GM12878 (cell line): Measurements from ENCODE around the gene DYNC2LI1. TPM values are rescaled to one million over a fixed set of nuclear protein-coding genes. Genes with fewer than 3 reads are reported as not detected.

Source experiments
- ATAC-seq: fragments of 200-7000 bp; cut with Tn5 transposase; 3 replicates; pipeline ENCODE4 v1.9.1; 2020; ENCODE audit warnings: mild to moderate bottlenecking, moderate library complexity
- BruUV-seq: library from RNA; stranded (reverse); fragments of 400-500 nt; replicated peaks from 2 replicates; lab custom pipeline; 2021; lab: Mats Ljungman, UMichigan
- CTCF ChIA-PET: fragments of 300-600 bp; sonication (Branson Sonifier 250); formaldehyde crosslinking; extraction: SDS; loops from one replicate; lab custom pipeline; 2021; ENCODE audit warnings: inconsistent platforms; lab: Yijun Ruan, JAX
- POLR2A ChIA-PET: fragments of 350-600 bp; formaldehyde crosslinking; extraction: SDS; loops from one replicate; lab custom pipeline; 2021; ENCODE audit warnings: inconsistent platforms; lab: Charles Lee
- RAD21 ChIA-PET: fragments of 300-600 bp; sonication (Branson Sonifier 250); formaldehyde crosslinking; loops from one replicate; lab custom pipeline; 2023; ENCODE audit warnings: antibody characterized with exemption; ENCODE audit not compliant: unreplicated experiment; lab: Charles Lee
- SMC1A ChIA-PET: fragments of 300-600 bp; sonication (Branson Sonifier 250); formaldehyde crosslinking; loops from one replicate; lab custom pipeline; 2023; ENCODE audit not compliant: unreplicated experiment, uncharacterized antibody; lab: Charles Lee
- DNase-seq: peaks from one replicate; pipeline ENCODE4 v3.0.0-alpha.2; 2011; ENCODE audit warnings: low read depth, low spot score
- FAIRE-seq: peaks from 3 replicates; lab custom pipeline; 2011; peaks lifted over from hg19 to GRCh38; lab: Jason Lieb, UNC
- H2AFZ ChIP-seq: 2 replicates; pipeline ENCODE4 v1.6.0; 2011; ENCODE audit warnings: low read depth, low read length, control low read depth; ENCODE audit not compliant: control insufficient read depth
- H3K27ac ChIP-seq: 2 replicates; pipeline ENCODE4 v1.5.1; 2011; ENCODE audit warnings: control low read depth; ENCODE audit not compliant: control insufficient read depth, insufficient read depth
- H3K27me3 ChIP-seq, 2 experiments: replicated peaks in 1 of 2; 2 replicates each; pipeline versions ENCODE4 v1.6.0 to v1.6.1; 2011; ENCODE audit warnings: low read length in 1 of 2; ENCODE audit not compliant: control insufficient read depth in 2 of 2, insufficient read depth in 2 of 2
- H3K36me3 ChIP-seq, 2 experiments: 2 replicates each; pipeline ENCODE4 v1.5.1; 2011; ENCODE audit warnings: low read length in 1 of 2; ENCODE audit not compliant: control insufficient read depth in 2 of 2, insufficient read depth in 2 of 2
- H3K4me1 ChIP-seq: 2 replicates; pipeline ENCODE4 v1.6.1; 2011; ENCODE audit warnings: mild to moderate bottlenecking, low read length, moderate library complexity, mixed read lengths; ENCODE audit not compliant: control insufficient read depth, insufficient read depth
- H3K4me2 ChIP-seq: 2 replicates; pipeline ENCODE4 v1.6.0; 2011; ENCODE audit warnings: control low read depth; ENCODE audit not compliant: control insufficient read depth, insufficient read depth
- H3K4me3 ChIP-seq: fragments of 200-600 bp; sonication (generic); 2 replicates; pipeline ENCODE4 v1.5.1; 2016
- H3K79me2 ChIP-seq: 2 replicates; pipeline ENCODE4 v1.6.0; 2011; ENCODE audit warnings: low read length; ENCODE audit not compliant: control insufficient read depth, insufficient read depth
- H3K9ac ChIP-seq: 2 replicates; pipeline ENCODE4 v1.8.0; 2011; ENCODE audit warnings: low read length, control low read depth, mixed read lengths; ENCODE audit not compliant: control insufficient read depth, insufficient read depth
- H3K9me3 ChIP-seq: replicated peaks from 3 replicates; pipeline ENCODE4 v1.5.1; 2011; ENCODE audit warnings: mild to moderate bottlenecking, low read length; ENCODE audit not compliant: control insufficient read depth, insufficient read depth
- H4K20me1 ChIP-seq: 2 replicates; pipeline ENCODE4 v1.6.0; 2011; ENCODE audit not compliant: control insufficient read depth, insufficient read depth
- BMI1 ChIP-seq: fragments of 450-650 bp; IDR thresholded peaks from 2 replicates; pipeline ENCODE4 v1.6.1; 2016; ENCODE audit warnings: mild to moderate bottlenecking, moderate library complexity, borderline replicate concordance
- CEBPZ ChIP-seq: fragments of 150-350 bp; IDR thresholded peaks from 2 replicates; pipeline ENCODE4 v1.6.1; 2016; ENCODE audit warnings: low read depth, low read length
- HDAC6 ChIP-seq: fragments of 200-600 bp; sonication (generic); IDR thresholded peaks from one replicate; pipeline ENCODE4 v1.8.0; 2017; ENCODE audit warnings: antibody characterized with exemption; ENCODE audit not compliant: unreplicated experiment
- HSF1 ChIP-seq: fragments of 150-350 bp; IDR thresholded peaks from 2 replicates; pipeline ENCODE4 v1.6.1; 2014; ENCODE audit warnings: mild to moderate bottlenecking, low read depth, low read length
- IKZF2 ChIP-seq, 2 experiments: fragments of 450-650 bp; IDR thresholded peaks; 2 replicates each; pipeline ENCODE4 v1.6.1; 2017; ENCODE audit warnings: mild to moderate bottlenecking in 2 of 2, moderate library complexity in 2 of 2
- JUNB ChIP-seq: IDR thresholded peaks from 2 replicates; pipeline ENCODE4 v1.6.1; 2016; ENCODE audit warnings: antibody characterized with exemption, mild to moderate bottlenecking
- MXI1 ChIP-seq: fragments of 150-350 bp; IDR thresholded peaks from 2 replicates; pipeline ENCODE4 v1.6.1; 2011; ENCODE audit warnings: low read depth, mild to moderate bottlenecking, inconsistent platforms, low read length, improper control_type of control experiment
- PAX8 ChIP-seq: fragments of 450-650 bp; IDR thresholded peaks from 2 replicates; pipeline ENCODE4 v1.6.1; 2017; ENCODE audit warnings: mild to moderate bottlenecking, moderate library complexity
- SMARCA5 ChIP-seq: fragments of 450-650 bp; IDR thresholded peaks from 2 replicates; pipeline ENCODE4 v1.6.1; 2017; ENCODE audit warnings: mild to moderate bottlenecking
- SPI1 ChIP-seq: IDR thresholded peaks from 2 replicates; pipeline ENCODE4 v1.6.1; 2011; ENCODE audit warnings: low read depth, mild to moderate bottlenecking, low read length, moderate library complexity, borderline replicate concordance; ENCODE audit not compliant: insufficient read depth
- WGBS: methylation state at CpG from one replicate; pipeline ENCODE4 v1.1.6; 2016; ENCODE audit warnings: low lambda C conversion rate; ENCODE audit not compliant: insufficient replicate concordance, insufficient coverage; ENCODE audit errors: missing lambda C conversion rate; 5-methylcytosine and 5-hydroxymethylcytosine counted together
- in situ Hi-C: fragments of 300-500 bp; cut with MboI; formaldehyde crosslinking; loops from 9 replicates; pipeline ENCODE4 v1.14.3; 2018; ENCODE audit warnings: mixed read lengths
- intact Hi-C: fragments of 100-400 bp; cut with micrococcal nuclease; formaldehyde crosslinking; loops from one replicate; pipeline ENCODE4 v1.14.2; 2022; ENCODE audit not compliant: unreplicated experiment
- polyA plus RNA-seq, 11 experiments: library from polyadenylated mRNA; depleted of rRNA in 4 of 11; unstranded in 6 of 11; stranded (reverse) in 5 of 11; fragments of >200 nt; fragmentation: Nextera tagmentation in 4 of 11; fragmentation: Illumina TruSeq in 1 of 11; extraction: Ambion mirVana in 4 of 11; extraction: Trizol in 1 of 11; gene quantifications; 1 replicate in 1 of 11; 2 replicates in 10 of 11; pipeline versions ENCODE4 v1.2.1 to v1.2.3, GENCODE V29; 2011 to 2016; ENCODE audit warnings: inconsistent platforms in 2 of 11, missing spikeins in 2 of 11, low read depth in 1 of 11
- total RNA-seq, 4 experiments: library from RNA; depleted of rRNA in 3 of 4; stranded (reverse); fragments of >200 nt in 3 of 4; fragmentation: Illumina TruSeq in 1 of 4; extraction: Trizol in 1 of 4; gene quantifications; 2 replicates each; pipeline versions ENCODE4 v1.2.1 to v1.2.3, GENCODE V29; 2013 to 2021
- TF ChIP-seq, protein P1 (sequence below): fragments of 450-650 bp; IDR thresholded peaks from 2 replicates; pipeline ENCODE4 v1.6.1; 2016; ENCODE audit warnings: mild to moderate bottlenecking
- TF ChIP-seq, protein P2 (sequence below): fragments of 450-650 bp; IDR thresholded peaks from 2 replicates; pipeline ENCODE4 v1.6.1; 2016; ENCODE audit warnings: mild to moderate bottlenecking, moderate library complexity, borderline replicate concordance

Gene DYNC2LI1
- total and polyA plus RNA-seq, 10 of the 15 experiments (the other 5 are each of a cell fraction or from before 2014, with no cell fraction given) = 9.5 to 27.3 (median 19.3) TPM

- intact Hi-C loops (no loop called here), in situ Hi-C loops (no loop called here)
- Histone ChIP-seq H3K79me2 (no peaks in the 10 kb centered on the region), H4K20me1 (no peaks in the 10 kb centered on the region), H3K4me1 (no peaks in the 10 kb centered on the region), H3K9me3 (no peaks in the 10 kb centered on the region), H3K9ac (no peak overlapping the region), H3K36me3 (no peaks in the 10 kb centered on the region), H3K4me2 (no peak overlapping the region), H3K4me3 (no peak overlapping the region), H3K27ac (no peak overlapping the region), H2AFZ (no peak overlapping the region), H3K27me3 (no peaks in the 10 kb centered on the region)
- POLR2A ChIA-PET = no interaction called here
- SMC1A ChIA-PET = no interaction called here
- DNase-seq (no peak), ATAC-seq (no peak), FAIRE-seq (no peak)
- no TSS peak for BruUV-seq
- WGBS = 100% methylated on average over 2 of the region's 2 CpGs
- RAD21 ChIA-PET = no interaction called here
- CTCF ChIA-PET = no interaction called here
- TF ChIP-seq, protein P1, sequence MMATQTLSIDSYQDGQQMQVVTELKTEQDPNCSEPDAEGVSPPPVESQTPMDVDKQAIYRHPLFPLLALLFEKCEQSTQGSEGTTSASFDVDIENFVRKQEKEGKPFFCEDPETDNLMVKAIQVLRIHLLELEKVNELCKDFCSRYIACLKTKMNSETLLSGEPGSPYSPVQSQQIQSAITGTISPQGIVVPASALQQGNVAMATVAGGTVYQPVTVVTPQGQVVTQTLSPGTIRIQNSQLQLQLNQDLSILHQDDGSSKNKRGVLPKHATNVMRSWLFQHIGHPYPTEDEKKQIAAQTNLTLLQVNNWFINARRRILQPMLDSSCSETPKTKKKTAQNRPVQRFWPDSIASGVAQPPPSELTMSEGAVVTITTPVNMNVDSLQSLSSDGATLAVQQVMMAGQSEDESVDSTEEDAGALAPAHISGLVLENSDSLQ = no peak
- TF ChIP-seq JUNB (no peak), SPI1 (no peak), BMI1 (no peak), MXI1 (no peak), SMARCA5 (no peak), HSF1 (no peak), IKZF2 (IDR thresholded peaks at IDR 0.05) (no peak), PAX8 (no peak), HDAC6 (no peak), CEBPZ (no peak)
- TF ChIP-seq, protein P2, sequence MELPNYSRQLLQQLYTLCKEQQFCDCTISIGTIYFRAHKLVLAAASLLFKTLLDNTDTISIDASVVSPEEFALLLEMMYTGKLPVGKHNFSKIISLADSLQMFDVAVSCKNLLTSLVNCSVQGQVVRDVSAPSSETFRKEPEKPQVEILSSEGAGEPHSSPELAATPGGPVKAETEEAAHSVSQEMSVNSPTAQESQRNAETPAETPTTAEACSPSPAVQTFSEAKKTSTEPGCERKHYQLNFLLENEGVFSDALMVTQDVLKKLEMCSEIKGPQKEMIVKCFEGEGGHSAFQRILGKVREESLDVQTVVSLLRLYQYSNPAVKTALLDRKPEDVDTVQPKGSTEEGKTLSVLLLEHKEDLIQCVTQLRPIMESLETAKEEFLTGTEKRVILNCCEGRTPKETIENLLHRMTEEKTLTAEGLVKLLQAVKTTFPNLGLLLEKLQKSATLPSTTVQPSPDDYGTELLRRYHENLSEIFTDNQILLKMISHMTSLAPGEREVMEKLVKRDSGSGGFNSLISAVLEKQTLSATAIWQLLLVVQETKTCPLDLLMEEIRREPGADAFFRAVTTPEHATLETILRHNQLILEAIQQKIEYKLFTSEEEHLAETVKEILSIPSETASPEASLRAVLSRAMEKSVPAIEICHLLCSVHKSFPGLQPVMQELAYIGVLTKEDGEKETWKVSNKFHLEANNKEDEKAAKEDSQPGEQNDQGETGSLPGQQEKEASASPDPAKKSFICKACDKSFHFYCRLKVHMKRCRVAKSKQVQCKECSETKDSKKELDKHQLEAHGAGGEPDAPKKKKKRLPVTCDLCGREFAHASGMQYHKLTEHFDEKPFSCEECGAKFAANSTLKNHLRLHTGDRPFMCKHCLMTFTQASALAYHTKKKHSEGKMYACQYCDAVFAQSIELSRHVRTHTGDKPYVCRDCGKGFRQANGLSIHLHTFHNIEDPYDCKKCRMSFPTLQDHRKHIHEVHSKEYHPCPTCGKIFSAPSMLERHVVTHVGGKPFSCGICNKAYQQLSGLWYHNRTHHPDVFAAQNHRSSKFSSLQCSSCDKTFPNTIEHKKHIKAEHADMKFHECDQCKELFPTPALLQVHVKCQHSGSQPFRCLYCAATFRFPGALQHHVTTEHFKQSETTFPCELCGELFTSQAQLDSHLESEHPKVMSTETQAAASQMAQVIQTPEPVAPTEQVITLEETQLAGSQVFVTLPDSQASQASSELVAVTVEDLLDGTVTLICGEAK = no peak
These were observed 46.2 kb upstream of the DYNC2LI1 start for GRCh38 chr2:43727634-43728014.
